ENCODE results near the gene NOC3L.

The NOC3L gene

GRCh38 chr10:94315975-94316464 is 46.7 kb downstream of the NOC3L start:
- ATAC-seq: no peak
- TF ChIP-seq CSRNP3 (CRISPR knock-in tag; IDR thresholded peaks at IDR 0.05): no peak
- no peak for TF ChIP-seq CSDC2 (CRISPR knock-in tag; IDR thresholded peaks at IDR 0.05)
- no peak for TF ChIP-seq BACH2 (CRISPR knock-in tag; IDR thresholded peaks at IDR 0.05; ENCODE audit: borderline replicate concordance)
- no peak for TF ChIP-seq ARNTL (CRISPR knock-in tag; IDR thresholded peaks at IDR 0.05; ENCODE audit: borderline replicate concordance, low read depth)
- no peak for TF ChIP-seq ZNF70 (CRISPR knock-in tag; IDR thresholded peaks at IDR 0.05)
- TF ChIP-seq ESRRG (CRISPR knock-in tag; IDR thresholded peaks at IDR 0.05): no peak
- TF ChIP-seq SNAI2 (CRISPR knock-in tag; IDR thresholded peaks at IDR 0.05): no peak
- TF ChIP-seq ZFP3 (CRISPR knock-in tag; IDR thresholded peaks at IDR 0.05): no peak
- TF ChIP-seq ISL1 (CRISPR knock-in tag; IDR thresholded peaks at IDR 0.05): no peak
- TF ChIP-seq ZNF8 (CRISPR knock-in tag; IDR thresholded peaks at IDR 0.05): no peak
- no peak for TF ChIP-seq ZNF565 (CRISPR knock-in tag; conservative IDR thresholded peaks at IDR 0.05; ENCODE audit: low read depth)
- TF ChIP-seq OSR1 (CRISPR knock-in tag; IDR thresholded peaks at IDR 0.05): no peak
- TF ChIP-seq TOX (CRISPR knock-in tag; IDR thresholded peaks at IDR 0.05; ENCODE audit: borderline replicate concordance): no peak
- no peak for TF ChIP-seq PATZ1 (CRISPR knock-in tag; IDR thresholded peaks at IDR 0.05; ENCODE audit: borderline replicate concordance)
- TF ChIP-seq TCF4 (CRISPR knock-in tag; IDR thresholded peaks at IDR 0.05; ENCODE audit: borderline replicate concordance): no peak
- no peak for TF ChIP-seq RARB (CRISPR knock-in tag; IDR thresholded peaks at IDR 0.05)
- no peak for TF ChIP-seq CREB5 (CRISPR knock-in tag; IDR thresholded peaks at IDR 0.05; ENCODE audit: low read depth)
- no peak for TF ChIP-seq PPARA (CRISPR knock-in tag; IDR thresholded peaks at IDR 0.05; ENCODE audit: borderline replicate concordance)
- TF ChIP-seq ZC3H10 (CRISPR knock-in tag; IDR thresholded peaks at IDR 0.05): no peak

GRCh38 chr10:94315024-94315451 is 47.7 kb downstream of the NOC3L start:
- peak; percentile 66 for ATAC-seq
- TF ChIP-seq ZNF70 (CRISPR knock-in tag; IDR thresholded peaks at IDR 0.05) (no peak), ARNTL (CRISPR knock-in tag; IDR thresholded peaks at IDR 0.05; ENCODE audit: borderline replicate concordance, low read depth) (no peak), TSHZ2 (CRISPR knock-in tag; IDR thresholded peaks at IDR 0.05) (no peak), ZNF565 (CRISPR knock-in tag; conservative IDR thresholded peaks at IDR 0.05; ENCODE audit: low read depth) (no peak), OSR1 (CRISPR knock-in tag; IDR thresholded peaks at IDR 0.05) (no peak), CSRNP3 (CRISPR knock-in tag; IDR thresholded peaks at IDR 0.05) (no peak), SNAI2 (CRISPR knock-in tag; IDR thresholded peaks at IDR 0.05) (no peak), ZFP3 (CRISPR knock-in tag; IDR thresholded peaks at IDR 0.05) (no peak)

GRCh38 chr10:94310369-94310768 is 52.4 kb downstream of the NOC3L start:
- no peak for ATAC-seq
- TF ChIP-seq CREB5 (CRISPR knock-in tag; IDR thresholded peaks at IDR 0.05; ENCODE audit: low read depth) (no peak), CSRNP3 (CRISPR knock-in tag; IDR thresholded peaks at IDR 0.05) (no peak)

Data from SK-N-SH treated with all-trans-retinoic acid at 6 μM for 48 hours (cell line).